Osteoblast (primary cell): ENCODE data around the gene SNRPB. TPM values are rescaled to one million over a fixed set of nuclear protein-coding genes. Genes with fewer than 3 reads are reported as not detected.

Source experiments
- DNase-seq: peaks from one replicate; pipeline ENCODE4 v3.0.0; 2011; ENCODE audit warnings: low spot score, mixed read lengths; ENCODE audit not compliant: insufficient read length; ENCODE audit errors: missing footprints
- H2AFZ ChIP-seq: 2 replicates; pipeline ENCODE4 v1.6.0; 2011; ENCODE audit warnings: mild to moderate bottlenecking, low read length
- H3K27ac ChIP-seq: 2 replicates; pipeline ENCODE4 v1.5.1; 2011; ENCODE audit warnings: mild to moderate bottlenecking, low read depth, low read length, moderate library complexity
- H3K27me3 ChIP-seq: 2 replicates; pipeline ENCODE4 v1.6.0; 2012; ENCODE audit warnings: mild to moderate bottlenecking, control low read depth, inconsistent platforms, low read length, moderate library complexity; ENCODE audit not compliant: insufficient read depth
- H3K36me3 ChIP-seq: 2 replicates; pipeline ENCODE4 v1.5.1; 2011; ENCODE audit warnings: mild to moderate bottlenecking, low read length, control low read depth, moderate library complexity; ENCODE audit not compliant: insufficient read depth
- H3K4me1 ChIP-seq: 2 replicates; pipeline ENCODE4 v1.5.1; 2011; ENCODE audit warnings: mild to moderate bottlenecking, low read length, control low read depth, moderate library complexity; ENCODE audit not compliant: insufficient read depth
- H3K4me2 ChIP-seq: 2 replicates; pipeline ENCODE4 v1.6.0; 2011; ENCODE audit warnings: mild to moderate bottlenecking, low read length; ENCODE audit not compliant: insufficient read depth
- H3K4me3 ChIP-seq: fragments of 200-600 bp; sonication (generic); 3 replicates; pipeline ENCODE4 v1.5.1; 2012; ENCODE audit warnings: mild to moderate bottlenecking, low read length, inconsistent platforms; ENCODE audit not compliant: insufficient read depth
- H3K79me2 ChIP-seq: 2 replicates; pipeline ENCODE4 v1.6.0; 2012; ENCODE audit warnings: mild to moderate bottlenecking, low read length, control low read depth, inconsistent platforms; ENCODE audit not compliant: insufficient read depth
- H3K9me3 ChIP-seq: 2 replicates; pipeline ENCODE4 v1.5.1; 2011; ENCODE audit warnings: low read depth, low read length, control low read depth
- H4K20me1 ChIP-seq: 2 replicates; pipeline ENCODE4 v1.6.0; 2012; ENCODE audit warnings: mild to moderate bottlenecking, low read length, control low read depth; ENCODE audit not compliant: insufficient read depth
- total RNA-seq: library from RNA; depleted of rRNA; stranded (reverse); fragments of >200 nt; gene quantifications from 2 replicates; pipeline ENCODE4 v1.2.3, GENCODE V29; 2012
- TF ChIP-seq, protein P1 (sequence below): IDR thresholded peaks from 2 replicates; pipeline ENCODE4 v1.5.1; 2011; ENCODE audit warnings: mild to moderate bottlenecking, low read depth, low read length, moderate library complexity; ENCODE audit errors: extremely low read depth

The SNRPB gene
- total RNA-seq, 1 donor, result 109 TPM

DNA sequence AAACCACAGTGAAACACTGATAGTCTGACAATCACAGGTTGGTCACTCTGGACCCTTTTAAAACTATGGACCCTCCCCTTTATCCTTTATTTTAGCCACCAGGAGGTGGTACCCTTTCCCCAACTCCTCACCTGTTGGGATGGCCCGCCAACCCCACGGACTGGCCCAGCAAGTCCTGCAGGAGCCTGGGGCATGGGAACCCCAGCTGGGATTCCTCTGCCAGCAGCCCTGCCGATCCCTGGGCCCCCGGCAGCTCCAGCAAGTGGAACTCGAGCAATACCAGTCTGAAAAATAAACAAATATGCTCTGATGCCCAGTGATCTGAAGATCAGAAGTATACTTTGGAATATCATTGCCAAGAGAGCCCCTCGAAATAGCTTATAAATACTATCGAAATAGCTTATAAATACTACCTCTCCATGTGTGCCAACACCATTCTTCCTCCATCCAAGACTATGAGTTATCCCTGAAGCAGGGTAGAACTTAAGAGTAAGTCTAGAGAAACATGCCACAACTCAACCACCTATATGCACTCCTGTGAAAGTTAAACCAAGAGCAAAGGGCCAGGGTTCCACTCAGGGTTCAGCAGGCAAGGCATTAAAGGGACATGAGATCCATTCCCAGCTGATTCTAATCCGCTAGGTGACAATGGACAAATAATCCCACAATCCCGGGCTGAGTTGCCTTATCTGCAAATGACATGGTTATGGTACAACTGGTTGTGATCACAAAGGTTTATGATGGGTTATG lies 6.8 kb downstream of the SNRPB start:
- H3K4me1 ChIP-seq, result peaks cover 11% of the 10 kb centered on the region
- no peak overlapping the region for H2AFZ ChIP-seq
- H3K79me2 ChIP-seq, result peaks cover 41% of the 10 kb centered on the region
- H3K27ac ChIP-seq, result no peak overlapping the region
- no peaks in the 10 kb centered on the region for H3K27me3 ChIP-seq
- DNase-seq, result no peak
- no peak overlapping the region for H3K4me3 ChIP-seq
- H4K20me1 ChIP-seq, result peaks cover 53% of the 10 kb centered on the region
- TF ChIP-seq, protein P1, sequence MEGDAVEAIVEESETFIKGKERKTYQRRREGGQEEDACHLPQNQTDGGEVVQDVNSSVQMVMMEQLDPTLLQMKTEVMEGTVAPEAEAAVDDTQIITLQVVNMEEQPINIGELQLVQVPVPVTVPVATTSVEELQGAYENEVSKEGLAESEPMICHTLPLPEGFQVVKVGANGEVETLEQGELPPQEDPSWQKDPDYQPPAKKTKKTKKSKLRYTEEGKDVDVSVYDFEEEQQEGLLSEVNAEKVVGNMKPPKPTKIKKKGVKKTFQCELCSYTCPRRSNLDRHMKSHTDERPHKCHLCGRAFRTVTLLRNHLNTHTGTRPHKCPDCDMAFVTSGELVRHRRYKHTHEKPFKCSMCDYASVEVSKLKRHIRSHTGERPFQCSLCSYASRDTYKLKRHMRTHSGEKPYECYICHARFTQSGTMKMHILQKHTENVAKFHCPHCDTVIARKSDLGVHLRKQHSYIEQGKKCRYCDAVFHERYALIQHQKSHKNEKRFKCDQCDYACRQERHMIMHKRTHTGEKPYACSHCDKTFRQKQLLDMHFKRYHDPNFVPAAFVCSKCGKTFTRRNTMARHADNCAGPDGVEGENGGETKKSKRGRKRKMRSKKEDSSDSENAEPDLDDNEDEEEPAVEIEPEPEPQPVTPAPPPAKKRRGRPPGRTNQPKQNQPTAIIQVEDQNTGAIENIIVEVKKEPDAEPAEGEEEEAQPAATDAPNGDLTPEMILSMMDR, result no peak
- H3K9me3 ChIP-seq, result no peaks in the 10 kb centered on the region
- H3K36me3 ChIP-seq, result peaks cover 94% of the 10 kb centered on the region
- no peak overlapping the region for H3K4me2 ChIP-seq

- Histone ChIP-seq H3K9me3 (no peaks in the 10 kb centered on the region), H3K4me1 (no peaks in the 10 kb centered on the region)
- TF ChIP-seq, protein P1, result no peak
Measured at GRCh38 chr20:2462484-2462883, 8.1 kb downstream of the SNRPB start.

DNA sequence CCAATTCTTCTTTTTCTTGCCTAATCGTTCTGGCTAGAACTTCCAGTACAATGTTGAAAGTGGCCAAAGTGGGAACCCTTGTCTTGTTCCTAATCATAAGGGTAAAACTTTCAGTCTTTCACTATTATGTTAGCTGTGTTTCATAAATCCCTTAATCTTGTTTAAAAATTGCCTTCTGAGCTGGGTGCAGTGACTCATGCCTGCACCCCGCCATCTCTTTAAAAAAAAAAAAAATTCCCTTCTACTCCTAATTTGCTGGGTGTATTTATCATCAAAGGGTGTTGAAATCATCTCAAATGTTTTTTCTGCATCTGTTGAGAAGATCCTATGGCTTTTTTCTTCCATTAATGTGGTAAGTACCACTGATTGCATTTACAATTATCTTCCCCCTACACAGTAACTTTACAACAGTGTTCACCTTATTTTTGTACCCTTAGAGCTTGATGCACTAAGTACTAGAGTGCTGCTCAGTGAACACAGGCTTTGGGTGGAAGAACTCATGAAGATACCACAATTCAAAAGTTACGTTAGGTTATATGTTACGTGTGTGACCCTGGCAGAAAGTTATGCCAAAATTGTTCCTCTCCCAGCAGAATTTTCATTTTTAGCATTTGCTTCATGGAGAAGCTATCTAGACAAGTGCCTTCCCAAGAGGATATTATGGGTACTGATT lies 9.7 kb downstream of the SNRPB start:
- H3K4me3 ChIP-seq, result no peak overlapping the region
- DNase-seq, result no peak
- peaks cover 14% of the 10 kb centered on the region for H3K79me2 ChIP-seq
- no peaks in the 10 kb centered on the region for H3K27me3 ChIP-seq
- H3K27ac ChIP-seq, result no peak overlapping the region
- no peaks in the 10 kb centered on the region for H3K4me1 ChIP-seq
- peaks cover 68% of the 10 kb centered on the region for H3K36me3 ChIP-seq
- no peak overlapping the region for H3K4me2 ChIP-seq
- no peaks in the 10 kb centered on the region for H3K9me3 ChIP-seq
- H2AFZ ChIP-seq, result no peak overlapping the region
- H4K20me1 ChIP-seq, result peaks cover 24% of the 10 kb centered on the region
- TF ChIP-seq, protein P1, result no peak

More at GRCh38 chr20:2462484-2462883, 8.1 kb downstream of the SNRPB start:
- H3K36me3 ChIP-seq, result peaks cover 84% of the 10 kb centered on the region
- H3K27me3 ChIP-seq, result no peaks in the 10 kb centered on the region
- H4K20me1 ChIP-seq, result peaks cover 40% of the 10 kb centered on the region
- no peak overlapping the region for H2AFZ ChIP-seq
- H3K4me2 ChIP-seq, result no peak overlapping the region
- H3K27ac ChIP-seq, result no peak overlapping the region
- peaks cover 28% of the 10 kb centered on the region for H3K79me2 ChIP-seq
- no peak overlapping the region for H3K4me3 ChIP-seq
- no peak for DNase-seq
